HG03457 (cell line): Measurements from ENCODE around the gene B4GALT1.
"Not testable (repeated sequence)": the region's sequence is repeated elsewhere in the genome, so short reads cannot be mapped to it uniquely, and the experiment has no call there.

Experiments
- ATAC-seq: cut with Tn5 transposase; IDR thresholded peaks from one replicate; pipeline ENCODE4 v1.9.1; 2021; ENCODE audit warnings: moderate number of reproducible peaks; ENCODE audit not compliant: unreplicated experiment

Gene B4GALT1

GRCh38 chr9:33185406-33185805 is 18.3 kb upstream of the B4GALT1 start:
- ATAC-seq: no peak

GRCh38 chr9:33184963-33185362 is 17.8 kb upstream of the B4GALT1 start:
- no peak for ATAC-seq

GRCh38 chr9:33182519-33182918 is 15.4 kb upstream of the B4GALT1 start:
- no peak for ATAC-seq

DNA sequence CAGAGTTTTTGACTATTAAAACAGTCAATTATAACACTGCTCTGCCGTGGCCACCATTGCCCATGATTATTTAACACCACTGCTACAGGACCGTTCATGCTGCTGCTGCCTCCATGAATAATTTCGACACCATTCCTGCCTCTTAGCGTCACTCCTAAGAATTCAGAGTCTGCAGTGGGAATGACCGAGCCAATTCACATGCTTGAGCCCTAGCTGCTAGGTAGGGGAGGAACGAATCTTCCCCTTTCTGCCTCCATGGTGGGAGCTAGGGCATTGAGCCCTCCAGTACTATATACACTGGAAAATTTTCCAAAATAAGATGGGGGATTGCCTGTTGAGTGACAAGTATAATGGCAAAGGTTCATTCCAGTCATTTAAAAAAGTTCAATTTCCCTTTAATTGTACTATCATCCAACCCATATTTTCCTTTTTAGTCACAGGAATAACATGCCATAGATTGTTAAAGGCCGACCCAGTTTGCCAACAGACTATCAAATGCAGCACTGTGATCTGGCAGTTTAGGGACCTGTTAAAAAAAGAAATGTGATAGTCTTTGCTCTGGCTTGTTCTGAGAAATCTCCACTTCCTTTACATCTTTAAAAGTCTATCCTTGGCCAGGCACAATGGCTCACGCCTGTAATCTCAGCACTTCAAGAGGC is 13.5 kb upstream of the B4GALT1 start:
- ATAC-seq: no peak

DNA sequence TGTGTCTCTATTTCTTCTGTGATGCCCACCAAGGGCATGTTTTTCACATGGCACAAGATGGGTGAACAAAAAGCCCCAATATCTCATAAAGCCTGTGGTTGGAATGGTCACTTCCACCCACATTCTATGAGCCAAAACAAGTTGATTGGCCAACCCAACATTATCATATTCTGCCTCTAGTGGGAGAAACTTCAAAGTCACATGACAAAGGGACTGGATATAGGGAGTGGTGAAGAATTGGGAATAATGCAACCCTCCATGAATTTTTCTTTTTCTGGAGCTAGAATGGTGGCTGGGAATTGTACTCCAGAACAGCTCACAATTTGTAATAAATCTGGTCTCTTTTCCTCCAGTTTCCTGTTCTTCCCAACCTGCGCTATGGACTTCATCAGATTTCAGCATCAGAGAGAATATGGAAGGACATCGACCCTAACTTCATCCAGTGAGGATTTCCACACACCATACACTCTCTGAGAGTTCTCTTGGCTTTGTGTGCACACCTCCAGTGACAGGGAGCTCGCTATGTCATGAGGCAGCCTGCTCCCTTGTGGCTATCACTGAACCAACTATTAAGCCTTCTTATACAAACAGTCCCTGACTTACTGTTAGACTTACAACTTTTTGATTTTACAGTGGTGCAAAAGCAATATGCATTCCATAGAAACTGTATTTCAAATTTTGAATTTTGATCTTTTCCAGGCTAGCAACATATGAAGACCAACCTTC is 12.0 kb upstream of the B4GALT1 start:
- ATAC-seq: no peak

DNA sequence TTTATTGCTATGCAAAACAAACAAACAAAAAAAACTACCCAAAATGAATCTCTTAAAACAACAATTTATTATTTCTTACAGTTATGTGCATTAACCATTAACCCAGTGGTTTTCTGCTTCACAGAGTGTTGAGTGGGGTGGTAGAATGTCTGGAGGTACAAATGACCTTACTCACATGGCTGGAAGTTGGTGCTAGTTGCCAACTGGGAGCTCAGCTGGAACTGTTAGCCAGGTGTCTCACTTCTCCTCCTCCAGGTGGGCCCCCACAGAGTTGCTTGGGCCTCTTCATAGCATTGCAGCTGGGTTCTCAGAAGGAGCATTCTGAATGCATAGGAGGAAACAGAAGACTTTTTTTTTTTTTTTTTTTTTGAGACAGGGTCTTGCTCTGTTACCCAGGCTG is 10.5 kb upstream of the B4GALT1 start:
- ATAC-seq: peak; percentile 85

GRCh38 chr9:33177086-33177485 is 9.9 kb upstream of the B4GALT1 start:
- no peak for ATAC-seq

DNA sequence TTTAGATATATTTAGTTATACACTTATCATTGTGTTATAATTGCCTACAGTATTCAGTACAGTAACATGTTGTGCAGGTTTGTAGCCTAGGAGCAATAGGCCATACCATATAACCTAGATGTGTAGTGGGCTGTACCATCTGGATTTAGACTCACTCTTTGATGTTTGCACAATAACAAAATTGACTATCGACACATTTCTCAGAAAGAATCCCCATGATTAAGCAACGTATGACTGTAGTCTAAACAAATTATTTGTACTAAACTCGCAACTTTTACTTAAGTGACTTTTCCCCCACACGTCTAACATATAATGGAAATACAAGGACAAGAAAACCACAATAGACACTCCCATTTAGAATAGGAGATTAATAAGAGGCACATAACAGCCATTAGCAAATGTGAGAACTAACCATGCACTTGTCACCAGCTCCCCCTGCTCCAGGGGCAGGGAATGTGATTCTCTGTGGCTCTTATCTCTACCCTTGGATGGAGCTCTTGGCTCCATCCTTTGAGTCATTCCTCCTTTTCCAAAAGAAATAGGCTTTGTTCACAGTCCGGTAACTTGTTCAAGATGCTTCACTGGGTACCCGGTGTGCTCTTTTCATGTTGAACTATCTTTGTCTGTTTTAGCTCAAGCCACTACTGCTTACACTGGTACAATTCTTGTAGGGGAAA is 8.7 kb upstream of the B4GALT1 start:
- ATAC-seq: no peak

- no peak for ATAC-seq
Observed at GRCh38 chr9:33172256-33173238, 5.4 kb upstream of the B4GALT1 start.

DNA sequence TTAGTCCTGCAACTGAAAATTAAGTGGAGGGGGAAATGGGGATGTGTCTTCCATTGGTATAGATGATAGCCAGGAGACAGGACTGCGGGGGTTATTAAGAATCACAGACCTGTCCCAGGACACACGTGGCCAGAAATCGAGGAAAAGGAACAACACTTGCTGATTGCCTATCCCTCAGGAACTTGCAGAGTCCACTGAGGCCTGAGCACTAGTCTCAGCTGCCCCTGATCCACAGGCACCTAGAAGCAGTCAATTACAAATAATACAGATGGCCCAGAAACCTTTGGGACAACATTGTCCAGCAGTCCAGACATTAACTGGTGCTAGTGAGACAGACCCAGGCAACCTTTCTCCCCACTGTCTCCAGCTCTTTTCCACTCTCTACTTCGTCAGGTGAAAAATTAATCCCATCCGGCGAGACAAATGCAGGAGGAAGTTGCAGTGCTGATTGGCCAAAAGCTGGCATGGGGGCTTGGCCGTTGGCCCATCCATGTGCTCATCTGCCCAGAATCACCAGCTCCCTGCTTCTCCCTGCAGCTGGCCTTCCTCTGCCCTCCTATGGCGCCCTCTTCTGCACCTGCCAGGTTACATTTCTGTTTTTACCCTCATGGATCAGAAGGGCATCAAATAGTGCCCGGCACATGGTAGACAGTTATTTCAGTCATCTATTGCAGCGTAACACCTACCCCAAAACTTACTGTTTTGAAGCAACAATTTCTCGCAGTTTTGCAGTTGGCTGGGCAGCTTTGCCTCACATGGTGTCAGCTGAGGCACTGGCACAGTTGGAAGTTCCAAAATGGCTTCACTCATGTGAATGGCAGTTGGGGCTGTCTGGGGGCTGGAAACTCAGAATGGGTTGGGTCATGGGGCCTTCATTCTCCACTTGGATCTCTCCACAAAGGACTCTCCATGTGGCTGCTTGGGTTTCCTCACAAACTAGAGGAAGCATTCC is 3.6 kb upstream of the B4GALT1 start:
- no peak for ATAC-seq

GRCh38 chr9:33168941-33169544 is 1.9 kb upstream of the B4GALT1 start:
- ATAC-seq: no peak

DNA sequence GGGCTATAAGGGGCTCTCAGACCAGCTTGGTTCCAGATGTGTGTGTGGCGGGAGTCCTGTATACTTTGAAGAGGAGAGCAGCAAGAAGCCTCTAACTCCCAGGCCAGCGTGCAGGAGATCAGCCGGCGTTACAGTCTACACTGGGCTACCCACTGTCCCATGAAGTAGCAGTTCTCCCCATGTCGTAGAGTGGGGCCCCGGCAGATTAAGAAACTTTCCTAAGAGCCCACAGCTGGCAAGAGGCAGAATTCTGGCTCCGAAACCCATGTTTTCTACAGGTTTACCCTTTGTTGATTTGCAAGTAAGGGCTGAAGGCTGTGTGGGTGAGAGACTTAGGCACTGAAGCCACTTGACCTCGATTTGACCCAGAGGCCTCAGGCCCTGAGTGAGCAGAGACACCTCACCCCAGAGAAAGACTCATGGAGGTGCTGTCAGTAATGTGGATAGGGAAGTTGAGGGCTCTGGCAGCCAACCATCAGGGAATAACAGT is 881 bp upstream of the B4GALT1 start:
- no peak for ATAC-seq

GRCh38 chr9:33166231-33167083 is 679 bp downstream of the B4GALT1 start:
- ATAC-seq: peak; percentile 7

- ATAC-seq: no peak
Observed at GRCh38 chr9:33165263-33166151, 1.6 kb downstream of the B4GALT1 start.

DNA sequence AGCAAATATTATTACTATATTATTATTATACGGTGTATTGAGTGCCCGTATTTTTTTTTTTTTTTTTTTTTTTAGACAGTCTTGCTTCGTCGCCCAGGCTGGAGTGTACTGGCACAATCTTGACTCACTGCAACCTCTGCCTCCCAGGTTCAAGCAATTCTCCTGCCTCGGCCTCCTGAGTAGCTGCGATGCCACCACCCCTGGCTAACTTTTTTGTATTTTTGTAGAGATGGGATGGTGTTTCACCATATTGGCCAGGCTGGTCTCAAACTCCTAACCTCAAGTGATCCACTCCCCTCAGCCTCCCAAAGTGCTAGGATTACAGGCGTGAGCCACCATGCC is 2.2 kb downstream of the B4GALT1 start:
- ATAC-seq: not testable (repeated sequence)

- no peak for ATAC-seq
Observed at GRCh38 chr9:33164138-33164809, 2.9 kb downstream of the B4GALT1 start.
